ENCODE measurements around the gene IGFBP4.

Gene IGFBP4

GRCh38 chr17:40468560-40468959 is 25.3 kb downstream of the IGFBP4 start:
- intact Hi-C loops (cut with DNase I): no loop called here
- DNase-seq: no peak

GRCh38 chr17:40469805-40470675 is 26.8 kb downstream of the IGFBP4 start:
- intact Hi-C loops (cut with DNase I): no loop called here
- DNase-seq: no peak

GRCh38 chr17:40470932-40471828 is 27.9 kb downstream of the IGFBP4 start:
- intact Hi-C loops (cut with DNase I): no loop called here
- DNase-seq: no peak

GRCh38 chr17:40471846-40472732 is 28.8 kb downstream of the IGFBP4 start:
- DNase-seq: no peak
- intact Hi-C loops (cut with DNase I): no loop called here

- no peak for DNase-seq
- intact Hi-C loops (cut with DNase I): no loop called here
These were observed 29.6 kb downstream of the IGFBP4 start for GRCh38 chr17:40472733-40473452.

GRCh38 chr17:40473573-40474365 is 30.5 kb downstream of the IGFBP4 start:
- no peak for DNase-seq
- intact Hi-C loops (cut with DNase I): no loop called here

GRCh38 chr17:40474419-40475002 is 31.3 kb downstream of the IGFBP4 start:
- intact Hi-C loops (cut with DNase I): no loop called here

GRCh38 chr17:40475234-40475908 is 32.1 kb downstream of the IGFBP4 start:
- intact Hi-C loops (cut with DNase I): no loop called here
- DNase-seq: no peak

More at GRCh38 chr17:40474419-40475002, 31.3 kb downstream of the IGFBP4 start:
- no peak for DNase-seq

GRCh38 chr17:40477796-40478195 is 34.5 kb downstream of the IGFBP4 start:
- intact Hi-C loops (cut with DNase I): no loop called here
- DNase-seq: no peak

- DNase-seq: peak in 2 of 10 donors; percentile 46 to 49
- intact Hi-C loops (cut with DNase I): no loop called here
These were observed 35.2 kb downstream of the IGFBP4 start for GRCh38 chr17:40478486-40478885.

- DNase-seq: peak in 1 of 10 donors; percentile 3
- intact Hi-C loops (cut with DNase I): no loop called here
These were observed 36.7 kb downstream of the IGFBP4 start for GRCh38 chr17:40479754-40480480.

- intact Hi-C loops (cut with DNase I): no loop called here
- DNase-seq: peak in 2 of 10 donors; percentile 20 to 45
These were observed 37.3 kb downstream of the IGFBP4 start for GRCh38 chr17:40480501-40481003.

GRCh38 chr17:40481106-40481505 is 37.9 kb downstream of the IGFBP4 start:
- intact Hi-C loops (cut with DNase I): no loop called here
- DNase-seq: peak in 1 of 10 donors; percentile 37

GRCh38 chr17:40482722-40483121 is 39.5 kb downstream of the IGFBP4 start:
- intact Hi-C loops (cut with DNase I): no loop called here
- DNase-seq: no peak

GRCh38 chr17:40483679-40484078 is 40.4 kb downstream of the IGFBP4 start:
- DNase-seq: no peak
- intact Hi-C loops (cut with DNase I): no loop called here

GRCh38 chr17:40484285-40484972 is 41.2 kb downstream of the IGFBP4 start:
- peak in 2 of 10 donors; percentile 43 to 54 for DNase-seq
- intact Hi-C loops (cut with DNase I): no loop called here

Data from posterior cingulate gyrus (tissue), 11 donors.